ENCODE results near the gene RPS19BP1.

DNA sequence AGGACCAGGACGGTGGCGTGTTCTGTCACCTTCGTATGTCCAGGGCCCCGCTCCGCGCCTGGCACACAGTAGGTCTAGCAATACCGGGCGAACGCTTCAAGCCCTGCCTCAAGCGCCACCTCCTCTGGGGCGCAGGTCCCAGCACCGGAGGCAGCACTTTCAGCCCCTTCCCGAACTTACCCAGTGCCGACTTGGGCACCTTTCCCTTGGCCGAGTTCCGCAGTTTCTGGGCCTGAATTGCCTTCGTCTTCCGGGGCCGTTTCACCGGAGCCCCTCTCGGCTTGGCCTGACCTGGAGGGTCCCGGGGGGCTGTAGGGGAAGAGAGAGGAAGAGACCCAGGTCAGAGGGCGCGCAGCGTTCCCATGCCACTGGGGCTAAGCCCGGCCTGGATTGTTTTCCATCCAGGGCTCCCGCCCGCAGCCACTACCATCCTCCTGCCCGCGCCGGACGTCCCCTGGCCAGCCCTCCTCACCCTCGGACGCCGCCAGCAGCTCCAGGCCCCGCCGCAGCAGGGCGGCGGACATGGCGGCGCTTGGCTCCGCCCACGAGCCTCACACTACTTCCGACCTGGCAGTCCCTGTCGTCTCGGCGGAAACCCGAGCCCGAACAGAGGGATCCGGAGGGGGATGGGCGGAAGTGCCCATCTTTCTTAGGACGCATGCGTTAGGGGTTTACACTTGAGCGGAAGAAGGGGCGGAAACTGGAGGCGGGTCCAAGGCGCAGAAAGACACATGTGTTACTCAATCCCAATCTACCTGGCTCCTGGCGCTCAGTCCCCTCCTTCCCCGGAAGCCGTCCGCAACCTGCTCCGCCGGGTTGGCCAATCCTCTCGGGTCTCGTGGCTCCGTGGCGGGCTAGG lies at the start of gene RPS19BP1:
- TF ChIP-seq CTCF (IDR thresholded peaks at IDR 0.05; ENCODE audit: insufficient read depth, low read length, poor library complexity, severe bottlenecking): no peak
- no peak for TF ChIP-seq EZH2phosphoT487 (conservative IDR thresholded peaks at IDR 0.05; ENCODE audit: low read length)
